Stimulated activated CD4-positive, alpha-beta T cell treated with anti-CD3 and anti-CD28 coated beads, Interleukin-12 subunit alpha, Interleukin-12 subunit beta, amount 100 ng/mL, for 4 hours (primary cell): ENCODE measurements around the gene DUSP1.
"Not testable (repeated sequence)": the region's sequence is repeated elsewhere in the genome, so short reads cannot be mapped to it uniquely, and the experiment has no call there.

Source experiments
- DNase-seq: peaks from one replicate; pipeline ENCODE4 v3.0.0-alpha.2; 2020

DUSP1 gene, protein sequence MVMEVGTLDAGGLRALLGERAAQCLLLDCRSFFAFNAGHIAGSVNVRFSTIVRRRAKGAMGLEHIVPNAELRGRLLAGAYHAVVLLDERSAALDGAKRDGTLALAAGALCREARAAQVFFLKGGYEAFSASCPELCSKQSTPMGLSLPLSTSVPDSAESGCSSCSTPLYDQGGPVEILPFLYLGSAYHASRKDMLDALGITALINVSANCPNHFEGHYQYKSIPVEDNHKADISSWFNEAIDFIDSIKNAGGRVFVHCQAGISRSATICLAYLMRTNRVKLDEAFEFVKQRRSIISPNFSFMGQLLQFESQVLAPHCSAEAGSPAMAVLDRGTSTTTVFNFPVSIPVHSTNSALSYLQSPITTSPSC

DNA sequence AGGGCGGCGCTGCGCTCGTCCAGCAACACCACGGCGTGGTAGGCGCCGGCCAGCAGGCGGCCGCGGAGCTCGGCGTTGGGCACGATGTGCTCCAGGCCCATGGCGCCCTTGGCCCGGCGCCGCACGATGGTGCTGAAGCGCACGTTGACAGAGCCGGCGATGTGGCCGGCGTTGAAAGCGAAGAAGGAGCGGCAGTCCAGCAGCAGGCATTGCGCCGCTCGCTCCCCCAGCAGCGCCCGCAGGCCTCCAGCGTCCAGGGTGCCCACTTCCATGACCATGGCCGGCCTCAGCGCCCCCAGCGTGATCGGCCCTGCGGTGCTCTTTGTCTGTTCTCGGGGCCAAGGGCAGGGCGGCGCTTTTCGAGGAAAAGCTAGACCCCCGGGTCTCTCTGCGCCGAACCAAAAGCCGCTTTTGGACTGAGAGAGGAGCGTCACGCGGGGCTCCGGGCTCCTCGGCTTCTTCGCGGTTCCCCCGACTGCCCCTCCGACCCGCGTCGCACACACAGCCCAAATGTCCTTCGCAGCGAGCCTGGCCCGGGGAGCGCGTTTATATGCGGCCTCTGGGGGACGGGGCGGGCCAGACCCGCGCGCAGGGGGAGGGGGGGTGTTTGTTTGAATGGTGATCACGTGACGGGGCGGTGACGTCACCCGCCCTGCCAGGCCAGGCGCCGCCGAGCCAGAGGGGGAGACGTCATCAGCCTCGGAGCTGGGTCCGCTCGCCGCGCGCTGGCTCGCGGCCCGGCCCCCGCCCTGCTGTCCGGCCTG, at the start of gene DUSP1:
TSS of gene DUSP1 (minus strand) at position 521 of the 764 bp plus-strand sequence. CDS start at position 278, 243 bp downstream.
- peak; percentile 98 for DNase-seq

- peak; percentile 35 for DNase-seq
Observed at GRCh38 chr5:172820046-172820767, 49.2 kb upstream of the DUSP1 start.

DNA sequence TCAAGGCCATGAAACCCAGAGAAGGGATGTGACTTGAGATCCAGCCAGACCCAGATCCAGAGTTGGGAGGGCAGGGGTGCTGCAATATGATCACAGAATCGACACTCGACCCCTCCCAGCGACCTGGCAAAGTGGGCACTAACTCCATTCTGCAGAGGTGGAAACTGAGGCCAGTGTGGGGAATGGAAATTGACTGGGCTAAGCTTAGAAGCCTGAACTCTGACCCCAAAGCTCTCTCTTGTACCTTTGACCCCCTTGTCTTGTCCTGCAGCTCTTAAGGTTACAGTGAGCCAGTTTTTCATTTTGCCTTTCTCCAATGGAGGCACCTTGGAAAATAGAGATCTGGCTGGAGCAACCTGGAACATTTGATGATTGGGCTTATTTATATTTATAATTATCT, 48.6 kb upstream of the DUSP1 start:
- DNase-seq = no peak

DNA sequence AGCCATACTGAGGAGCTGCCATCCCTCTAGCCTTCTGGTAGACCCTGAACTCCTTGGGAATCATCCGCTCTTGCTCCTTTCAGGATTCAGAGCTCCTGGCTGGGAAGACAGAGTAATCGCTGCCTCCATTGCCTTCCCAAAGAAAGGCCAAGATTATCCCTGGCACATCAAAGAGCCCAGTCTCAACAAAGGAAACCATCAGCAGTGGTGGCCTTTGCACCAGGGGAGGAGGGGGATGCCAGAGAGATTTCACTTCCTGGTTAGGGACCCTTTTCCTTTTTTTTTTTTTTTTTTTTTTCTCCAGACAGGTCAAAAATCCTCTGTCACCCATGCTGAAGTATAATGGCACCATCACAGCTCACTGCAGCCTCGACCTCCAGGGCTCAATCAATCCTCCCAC, 47.1 kb upstream of the DUSP1 start:
- DNase-seq = no peak

DNA sequence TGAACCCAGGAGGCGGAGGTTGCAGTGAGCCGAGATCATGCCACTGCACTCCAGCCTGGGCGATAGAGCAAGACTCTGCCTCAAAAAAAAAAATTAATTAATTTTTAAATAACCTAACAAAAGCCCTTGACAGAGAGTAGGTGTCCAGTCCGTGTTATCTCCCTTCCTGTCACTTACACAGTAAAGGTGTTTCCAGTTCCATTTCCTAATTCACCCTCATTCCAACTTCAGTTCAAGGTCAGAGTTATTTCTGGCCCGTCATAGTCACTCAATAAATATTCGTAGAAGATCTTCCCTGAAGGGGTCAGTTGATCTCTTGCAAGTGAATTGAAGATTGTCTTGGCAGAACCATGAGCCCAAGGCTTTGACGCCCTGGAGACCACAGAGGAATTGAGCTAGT, 46.7 kb upstream of the DUSP1 start:
- no peak for DNase-seq

DNA sequence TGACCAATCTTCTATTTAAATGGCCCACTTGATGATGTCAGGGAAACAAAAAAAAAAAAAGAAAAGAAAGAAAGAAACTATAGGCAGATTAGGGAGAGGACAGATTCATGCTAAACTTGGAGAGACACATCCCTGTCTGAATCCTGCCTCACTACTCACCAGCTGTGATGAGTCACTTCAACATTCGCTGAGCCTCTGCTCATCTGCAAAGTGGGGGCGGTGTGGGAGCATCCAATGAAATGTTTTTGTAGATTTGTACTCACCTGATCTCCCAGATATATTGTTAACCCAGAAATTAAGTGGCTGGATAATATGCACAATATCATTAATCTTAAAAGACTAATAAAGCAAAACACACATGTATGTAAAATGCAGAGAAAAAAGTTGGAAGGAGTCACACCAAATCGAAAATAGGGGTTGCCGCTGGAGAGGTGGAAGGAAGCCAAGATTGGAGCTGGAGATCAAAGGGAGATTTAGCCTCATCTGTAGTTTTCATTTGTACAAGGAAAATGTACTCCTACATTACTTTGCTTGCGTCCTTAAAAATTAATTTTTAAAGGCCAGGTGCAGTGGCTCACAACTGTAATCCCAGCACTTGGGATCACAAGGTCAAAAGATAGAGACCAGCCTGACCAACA, 46.0 kb upstream of the DUSP1 start:
- no peak for DNase-seq

GRCh38 chr5:172815631-172816030, 44.6 kb upstream of the DUSP1 start:
- DNase-seq = no peak

GRCh38 chr5:172810996-172811395, 40.0 kb upstream of the DUSP1 start:
- not testable (repeated sequence) for DNase-seq

GRCh38 chr5:172809774-172810173, 38.8 kb upstream of the DUSP1 start:
- no peak for DNase-seq

DNA sequence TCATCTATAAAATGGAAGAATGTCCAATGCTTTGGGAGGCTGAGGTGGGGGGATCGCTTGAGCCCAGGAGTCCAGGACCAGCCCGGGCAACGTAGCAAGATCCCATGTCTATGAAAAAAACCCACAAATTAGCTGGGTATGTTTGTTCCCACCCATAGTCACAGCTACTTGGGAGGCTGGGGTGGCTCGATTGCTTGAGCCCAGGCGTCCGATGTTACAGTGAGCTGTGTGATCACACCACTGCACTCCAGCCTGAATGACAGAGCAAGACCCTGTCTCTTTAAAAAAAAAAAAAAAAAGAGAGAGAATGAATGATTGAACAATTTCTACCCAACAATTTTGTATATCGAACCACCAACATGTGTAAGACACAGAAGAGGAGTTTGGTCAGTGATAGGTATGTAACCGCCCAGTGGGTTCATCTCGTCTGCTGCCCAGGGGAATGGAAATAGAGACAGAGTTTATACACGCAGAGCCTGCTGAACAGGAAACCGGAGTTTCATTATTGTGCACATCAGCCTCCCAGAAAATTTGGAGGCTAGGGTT, 36.8 kb upstream of the DUSP1 start:
- DNase-seq = no peak

DNA sequence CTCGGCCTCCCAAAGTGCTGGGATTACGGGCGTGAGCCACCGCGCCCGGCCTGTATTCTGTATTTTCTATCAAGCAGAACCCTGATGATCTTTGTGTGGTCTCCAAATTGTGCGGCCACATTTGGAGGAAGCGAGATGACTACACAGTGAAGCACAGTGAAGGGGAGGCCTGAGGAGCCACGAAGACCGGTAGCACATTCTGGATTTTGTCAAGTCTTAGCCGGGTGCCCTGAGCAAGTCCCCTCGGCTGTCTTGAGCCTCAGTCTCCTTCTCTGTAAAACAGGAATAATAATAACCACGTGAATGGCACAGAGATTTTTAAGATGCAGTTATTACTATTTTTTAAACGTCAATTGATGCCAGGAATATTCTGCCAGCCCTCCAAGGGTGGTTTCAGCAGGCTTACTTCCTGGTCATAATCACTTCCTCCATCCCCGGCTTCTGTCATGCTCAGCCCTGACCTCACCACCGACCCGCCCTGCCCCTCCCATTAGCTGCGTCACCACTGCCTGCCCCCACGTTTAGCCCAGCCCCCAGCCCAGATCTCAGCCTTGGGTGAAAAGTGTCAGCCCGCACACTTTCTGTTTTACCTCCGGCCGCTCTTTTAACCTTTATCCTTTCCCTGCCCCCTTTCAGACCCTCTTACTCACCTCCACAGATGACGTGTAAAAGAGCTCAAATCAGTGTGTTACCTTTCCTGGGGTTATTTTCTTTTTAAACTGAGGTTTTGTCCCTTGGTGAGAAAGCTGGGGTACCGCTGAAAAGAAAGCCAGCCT, 36.1 kb upstream of the DUSP1 start:
- peak; percentile 86 for DNase-seq

- no peak for DNase-seq
Observed at GRCh38 chr5:172805736-172806255, 34.8 kb upstream of the DUSP1 start.

DNA sequence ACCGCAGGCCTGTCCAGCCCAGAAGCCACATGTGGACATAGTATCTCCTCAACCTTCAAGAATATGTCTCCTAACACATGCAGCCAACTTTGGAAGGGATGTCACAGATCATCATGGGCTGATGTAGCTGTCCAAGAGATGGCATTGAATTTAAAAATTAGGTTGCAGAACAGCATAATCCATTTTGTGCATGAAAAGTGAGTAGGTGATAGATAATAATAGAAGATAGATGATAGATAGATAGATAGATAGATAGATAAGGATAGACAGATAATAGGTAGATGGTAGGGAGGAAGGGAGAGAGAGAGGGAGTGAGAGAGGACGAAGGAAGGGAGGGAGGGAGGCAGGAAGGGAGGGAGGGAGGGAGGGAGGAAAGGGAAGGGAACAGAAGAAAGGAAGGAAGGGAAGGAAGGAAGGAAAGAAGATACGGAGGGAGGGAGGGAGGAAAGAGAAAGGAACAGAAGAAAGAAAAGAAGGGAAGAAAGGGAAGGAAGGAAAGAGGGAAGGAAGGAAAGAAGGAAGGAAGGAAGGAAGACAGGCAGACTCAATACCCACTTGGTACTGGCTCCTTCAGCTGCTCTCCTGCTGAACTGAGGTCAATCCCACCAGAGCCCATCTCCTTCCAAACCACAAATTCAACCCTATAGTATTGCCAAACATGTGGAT, 34.2 kb upstream of the DUSP1 start:
- no peak for DNase-seq

- no peak for DNase-seq
Observed at GRCh38 chr5:172802567-172803176, 31.7 kb upstream of the DUSP1 start.

GRCh38 chr5:172802112-172802511, 31.1 kb upstream of the DUSP1 start:
- DNase-seq = no peak

GRCh38 chr5:172801179-172801671, 30.2 kb upstream of the DUSP1 start:
- DNase-seq = no peak

GRCh38 chr5:172800088-172800551, 29.1 kb upstream of the DUSP1 start:
- no peak for DNase-seq

DNA sequence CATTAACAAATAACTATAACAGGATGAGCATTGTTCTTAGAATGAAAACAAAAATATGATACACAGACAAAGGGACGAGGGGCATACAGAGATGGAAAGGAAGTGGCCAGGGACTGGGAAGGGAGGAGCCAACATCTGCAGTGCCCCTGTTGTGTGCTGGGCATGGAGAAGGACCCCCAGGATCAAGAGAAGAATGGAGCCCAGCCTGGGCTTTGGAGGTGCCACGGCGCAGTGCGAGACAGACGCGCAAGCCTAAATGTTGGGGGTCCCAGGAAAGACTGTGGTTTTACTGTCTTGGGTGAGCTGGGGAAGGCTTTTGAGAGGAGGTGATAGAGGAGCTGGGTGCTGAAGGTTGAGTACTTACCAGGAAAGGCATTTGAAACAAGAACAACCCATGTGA, 28.4 kb upstream of the DUSP1 start:
- no peak for DNase-seq

GRCh38 chr5:172798422-172799215, 27.6 kb upstream of the DUSP1 start:
- DNase-seq = no peak
